Esophagus muscularis mucosa (tissue), 4 donors: ENCODE results near the gene CASTOR1. TPM values are rescaled to one million over a fixed set of nuclear protein-coding genes. Genes with fewer than 3 reads are reported as not detected.

Experiments
- DNase-seq: peaks from one replicate; pipeline ENCODE4 v3.0.0-alpha.2; 2017; ENCODE audit errors: extremely low spot score
- H3K27ac ChIP-seq, 4 donors: fragments of 200-600 bp; sonication (generic); replicated peaks in 1 of 4; 1 replicate in 3 of 4; 2 replicates in 1 of 4; pipeline ENCODE4 v1.5.1; 2016 to 2019; ENCODE audit warnings: mild to moderate bottlenecking in 1 of 4
- H3K27me3 ChIP-seq, 4 donors: fragments of 200-600 bp; sonication (generic); one replicate each; pipeline versions ENCODE4 v1.5.1 to v1.6.0; 2016 to 2019
- H3K36me3 ChIP-seq, 4 donors: fragments of 200-600 bp; sonication (generic); one replicate each; pipeline ENCODE4 v1.5.1; 2016 to 2019
- H3K4me1 ChIP-seq, 4 donors: fragments of 200-600 bp; sonication (generic); one replicate each; pipeline ENCODE4 v1.5.1; 2016 to 2019
- H3K4me3 ChIP-seq, 4 donors: fragments of 200-600 bp; sonication (generic); 1 replicate in 2 of 4; 2 replicates in 2 of 4; pipeline ENCODE4 v1.5.1; 2016 to 2019; ENCODE audit warnings: mild to moderate bottlenecking in 4 of 4, moderate library complexity in 1 of 4
- H3K9me3 ChIP-seq, 4 donors: fragments of 200-600 bp; sonication (generic); 1 replicate in 3 of 4; 2 replicates in 1 of 4; pipeline ENCODE4 v1.5.1; 2016 to 2019
- CTCF ChIP-seq, 3 experiments: fragments of 200-600 bp in 2 of 3; fragments of 450-650 bp in 1 of 3; sonication (generic) in 2 of 3; IDR thresholded peaks; one replicate each; pipeline ENCODE4 v1.5.1; 2017 to 2019; ENCODE audit warnings: antibody characterized with exemption in 3 of 3, mild to moderate bottlenecking in 2 of 3, moderate library complexity in 1 of 3
- EP300 ChIP-seq: sonication (generic); formaldehyde crosslinking; IDR thresholded peaks from one replicate; pipeline ENCODE4 v1.6.1; 2017; ENCODE audit warnings: antibody characterized with exemption
- POLR2A ChIP-seq: fragments of 450-650 bp; IDR thresholded peaks from one replicate; pipeline ENCODE4 v1.6.1; 2017; ENCODE audit warnings: antibody characterized with exemption, moderate library complexity, mild to moderate bottlenecking, low read depth
- POLR2AphosphoS5 ChIP-seq, 2 donors: sonication (generic); formaldehyde crosslinking; IDR thresholded peaks; one replicate each; pipeline ENCODE4 v1.6.1; 2017; ENCODE audit warnings: antibody characterized with exemption in 2 of 2
- WGBS: methylation state at CpG from one replicate; pipeline ENCODE4 v1.1.5; 2018; 5-methylcytosine and 5-hydroxymethylcytosine counted together
- intact Hi-C: fragments of 100-400 bp; cut with DNase I; formaldehyde crosslinking; loops from one replicate; pipeline ENCODE4 v1.15.1; 2023
- total RNA-seq, 4 donors: library from RNA; depleted of rRNA; stranded (reverse); fragments of >200 nt; gene quantifications; one replicate each; pipeline versions ENCODE4 v1.1.0 to v1.2.1, GENCODE V29; 2016

The CASTOR1 gene
- total RNA-seq, 4 donors from 2014 or later: 16.5 to 19.4 (median 17.8) TPM

GRCh38 chr22:30308093-30308492 lies 18.8 kb upstream of the CASTOR1 start:
- H3K27ac ChIP-seq: peak overlapping the region; percentile 76 to 93 (median 84)
- 52% methylated on average over 2 of the region's 2 CpGs for WGBS
- intact Hi-C loops: no loop called here

GRCh38 chr22:30307041-30307574 lies 17.8 kb upstream of the CASTOR1 start:
- peak overlapping the region; percentile 76 to 88 (median 84) for H3K27ac ChIP-seq
- no peak for TF ChIP-seq POLR2AphosphoS5 (IDR thresholded peaks at IDR 0.05)
- TF ChIP-seq EP300: no peak
- no peak for TF ChIP-seq CTCF (IDR thresholded peaks at IDR 0.05)
- no peak for TF ChIP-seq POLR2A
- no peak for DNase-seq
- peaks cover 0 to 17% (median 7%) of the 10 kb centered on the region in 4 donors for H3K36me3 ChIP-seq
- H3K4me3 ChIP-seq: no peak overlapping the region
- WGBS: 65% methylated on average over 4 of the region's 4 CpGs
- intact Hi-C loops: no loop called here
- H3K4me1 ChIP-seq: peaks cover 99 to 100% (median 100%) of the 10 kb centered on the region in 4 donors
- H3K9me3 ChIP-seq: no peaks in the 10 kb centered on the region
- no peaks in the 10 kb centered on the region for H3K27me3 ChIP-seq

More at GRCh38 chr22:30308093-30308492, 18.8 kb upstream of the CASTOR1 start:
- Histone ChIP-seq H3K9me3 (no peaks in the 10 kb centered on the region), H3K27me3 (no peaks in the 10 kb centered on the region), H3K36me3 (peaks cover 0 to 11% (median 7%) of the 10 kb centered on the region in 4 donors), H3K4me1 (peaks cover 100% of the 10 kb centered on the region in 4 donors), H3K4me3 (no peak overlapping the region)
- TF ChIP-seq EP300 (no peak), POLR2AphosphoS5 (IDR thresholded peaks at IDR 0.05) (no peak)
- no peak for DNase-seq

GRCh38 chr22:30306627-30307011 lies 17.3 kb upstream of the CASTOR1 start:
- intact Hi-C loops: no loop called here
- TF ChIP-seq POLR2A (no peak), POLR2AphosphoS5 (IDR thresholded peaks at IDR 0.05) (no peak), EP300 (no peak), CTCF (IDR thresholded peaks at IDR 0.05) (no peak)
- no peaks in the 10 kb centered on the region for H3K9me3 ChIP-seq
- H3K4me3 ChIP-seq: no peak overlapping the region
- peaks cover 99 to 100% (median 100%) of the 10 kb centered on the region in 4 donors for H3K4me1 ChIP-seq
- peak overlapping the region; percentile 76 to 88 (median 84) for H3K27ac ChIP-seq
- no peaks in the 10 kb centered on the region for H3K27me3 ChIP-seq
- 82% methylated on average over 1 of the region's 1 CpG for WGBS
- H3K36me3 ChIP-seq: peaks cover 0 to 22% (median 10%) of the 10 kb centered on the region in 4 donors
- no peak for DNase-seq

- peaks cover 99 to 100% (median 100%) of the 10 kb centered on the region in 4 donors for H3K4me1 ChIP-seq
- intact Hi-C loops: no loop called here
- TF ChIP-seq CTCF (IDR thresholded peaks at IDR 0.05): no peak
- H3K9me3 ChIP-seq: no peaks in the 10 kb centered on the region
- peak overlapping the region; percentile 76 to 88 (median 84) for H3K27ac ChIP-seq
- WGBS: 44% methylated on average over 3 of the region's 3 CpGs
- no peaks in the 10 kb centered on the region for H3K27me3 ChIP-seq
- peaks cover 0 to 28% (median 13%) of the 10 kb centered on the region in 4 donors for H3K36me3 ChIP-seq
- DNase-seq: no peak
- peak overlapping the region in 1 of 4 donors; percentile 21 for H3K4me3 ChIP-seq
Measured at GRCh38 chr22:30305906-30306626, 16.8 kb upstream of the CASTOR1 start.

DNA sequence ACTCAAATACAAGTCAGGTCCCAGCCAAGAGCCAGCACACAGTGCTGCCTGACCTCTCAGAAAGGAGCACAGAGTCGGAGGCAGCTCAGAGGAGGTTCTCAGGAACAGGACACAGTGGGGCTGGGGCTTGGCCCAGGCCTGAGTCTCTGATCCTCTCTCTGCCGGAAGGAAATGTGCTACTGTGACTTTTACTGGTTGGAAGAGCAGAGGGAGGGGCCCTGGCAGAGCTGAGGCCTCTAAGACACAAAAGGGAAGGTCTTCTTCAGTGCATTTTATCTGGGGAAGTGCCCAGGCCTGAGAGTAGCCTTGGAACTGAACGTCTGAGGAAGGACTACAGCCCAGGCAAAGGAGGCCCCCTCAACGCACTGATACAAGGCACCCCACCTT lies 16.2 kb upstream of the CASTOR1 start:
- peak; percentile 65 to 78 for TF ChIP-seq POLR2AphosphoS5 (IDR thresholded peaks at IDR 0.05)
- TF ChIP-seq POLR2A: no peak
- no peaks in the 10 kb centered on the region for H3K9me3 ChIP-seq
- peaks cover 99 to 100% (median 100%) of the 10 kb centered on the region in 4 donors for H3K4me1 ChIP-seq
- no peaks in the 10 kb centered on the region for H3K27me3 ChIP-seq
- H3K27ac ChIP-seq: peak overlapping the region; percentile 76 to 88 (median 84)
- peaks cover 0 to 33% (median 18%) of the 10 kb centered on the region in 4 donors for H3K36me3 ChIP-seq
- peak overlapping the region in 1 of 4 donors; percentile 21 for H3K4me3 ChIP-seq
- intact Hi-C loops: no loop called here
- 33% methylated on average over 4 of the region's 4 CpGs for WGBS
- DNase-seq: no peak
